ENCODE results near the gene RPL14. TPM values are rescaled to one million over a fixed set of nuclear protein-coding genes. Genes with fewer than 3 reads are reported as not detected.

The RPL14 gene
- polyA plus RNA-seq, 1 of the 3 experiments (the other 2 are of a cell fraction), result 416 TPM

DNA sequence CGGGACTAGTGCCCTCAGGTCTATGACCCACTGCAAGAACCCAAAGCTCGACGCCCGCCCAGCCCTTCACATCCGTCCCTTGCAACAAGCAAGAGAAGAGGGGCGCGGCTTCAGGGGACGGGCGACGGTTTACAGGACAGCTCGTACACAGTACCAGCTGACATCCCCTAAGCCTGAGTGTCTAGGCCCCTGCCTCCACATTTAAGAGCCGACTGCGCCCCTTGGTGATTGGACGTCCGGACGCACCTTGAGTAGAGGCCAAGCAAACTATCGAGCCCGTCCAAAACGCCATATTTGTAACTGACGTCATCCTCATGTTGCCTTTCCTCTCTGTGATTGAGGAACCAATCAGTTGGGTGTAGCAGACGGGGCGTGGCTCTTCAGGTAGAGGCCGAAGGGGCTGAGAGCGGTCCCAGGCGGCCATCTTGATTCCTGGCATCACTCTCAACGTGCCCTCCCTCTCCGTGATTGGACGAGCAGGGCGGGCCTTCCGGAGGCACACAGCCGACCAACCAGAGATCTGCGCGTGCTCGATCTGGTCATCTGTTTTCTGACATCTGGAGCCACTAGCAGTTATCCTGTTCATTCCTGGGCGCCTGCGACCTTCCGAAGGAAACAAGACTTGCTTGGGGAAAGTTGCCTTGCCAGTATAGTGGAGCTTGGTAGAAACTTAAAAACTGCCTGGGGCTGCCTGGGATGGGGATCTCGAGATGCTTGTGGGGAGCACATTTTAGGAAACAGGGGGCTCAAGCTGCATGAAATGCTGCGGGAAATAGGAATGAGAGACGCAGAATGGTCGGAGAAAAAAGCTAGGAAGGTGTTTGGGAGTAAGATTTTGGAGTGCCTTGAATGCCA lies 4.0 kb upstream of the RPL14 start (continued):
- TF ChIP-seq, protein P1, sequence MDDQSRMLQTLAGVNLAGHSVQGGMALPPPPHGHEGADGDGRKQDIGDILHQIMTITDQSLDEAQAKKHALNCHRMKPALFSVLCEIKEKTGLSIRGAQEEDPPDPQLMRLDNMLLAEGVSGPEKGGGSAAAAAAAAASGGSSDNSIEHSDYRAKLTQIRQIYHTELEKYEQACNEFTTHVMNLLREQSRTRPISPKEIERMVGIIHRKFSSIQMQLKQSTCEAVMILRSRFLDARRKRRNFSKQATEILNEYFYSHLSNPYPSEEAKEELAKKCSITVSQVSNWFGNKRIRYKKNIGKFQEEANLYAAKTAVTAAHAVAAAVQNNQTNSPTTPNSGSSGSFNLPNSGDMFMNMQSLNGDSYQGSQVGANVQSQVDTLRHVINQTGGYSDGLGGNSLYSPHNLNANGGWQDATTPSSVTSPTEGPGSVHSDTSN (IDR thresholded peaks at IDR 0.05), result peak; percentile 21; the same call in 1 of the 2 replicates
- TF ChIP-seq GATA2 (CRISPR knock-in tag; IDR thresholded peaks at IDR 0.05), result no peak
- peak; percentile 53 for TF ChIP-seq NRF1 (IDR thresholded peaks at IDR 0.05; ENCODE audit: low read depth, low read length)
- TF ChIP-seq, protein P2, sequence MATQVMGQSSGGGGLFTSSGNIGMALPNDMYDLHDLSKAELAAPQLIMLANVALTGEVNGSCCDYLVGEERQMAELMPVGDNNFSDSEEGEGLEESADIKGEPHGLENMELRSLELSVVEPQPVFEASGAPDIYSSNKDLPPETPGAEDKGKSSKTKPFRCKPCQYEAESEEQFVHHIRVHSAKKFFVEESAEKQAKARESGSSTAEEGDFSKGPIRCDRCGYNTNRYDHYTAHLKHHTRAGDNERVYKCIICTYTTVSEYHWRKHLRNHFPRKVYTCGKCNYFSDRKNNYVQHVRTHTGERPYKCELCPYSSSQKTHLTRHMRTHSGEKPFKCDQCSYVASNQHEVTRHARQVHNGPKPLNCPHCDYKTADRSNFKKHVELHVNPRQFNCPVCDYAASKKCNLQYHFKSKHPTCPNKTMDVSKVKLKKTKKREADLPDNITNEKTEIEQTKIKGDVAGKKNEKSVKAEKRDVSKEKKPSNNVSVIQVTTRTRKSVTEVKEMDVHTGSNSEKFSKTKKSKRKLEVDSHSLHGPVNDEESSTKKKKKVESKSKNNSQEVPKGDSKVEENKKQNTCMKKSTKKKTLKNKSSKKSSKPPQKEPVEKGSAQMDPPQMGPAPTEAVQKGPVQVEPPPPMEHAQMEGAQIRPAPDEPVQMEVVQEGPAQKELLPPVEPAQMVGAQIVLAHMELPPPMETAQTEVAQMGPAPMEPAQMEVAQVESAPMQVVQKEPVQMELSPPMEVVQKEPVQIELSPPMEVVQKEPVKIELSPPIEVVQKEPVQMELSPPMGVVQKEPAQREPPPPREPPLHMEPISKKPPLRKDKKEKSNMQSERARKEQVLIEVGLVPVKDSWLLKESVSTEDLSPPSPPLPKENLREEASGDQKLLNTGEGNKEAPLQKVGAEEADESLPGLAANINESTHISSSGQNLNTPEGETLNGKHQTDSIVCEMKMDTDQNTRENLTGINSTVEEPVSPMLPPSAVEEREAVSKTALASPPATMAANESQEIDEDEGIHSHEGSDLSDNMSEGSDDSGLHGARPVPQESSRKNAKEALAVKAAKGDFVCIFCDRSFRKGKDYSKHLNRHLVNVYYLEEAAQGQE (IDR thresholded peaks at IDR 0.05; ENCODE audit: low read depth, low read length), result no peak
- TF ChIP-seq, protein P3, sequence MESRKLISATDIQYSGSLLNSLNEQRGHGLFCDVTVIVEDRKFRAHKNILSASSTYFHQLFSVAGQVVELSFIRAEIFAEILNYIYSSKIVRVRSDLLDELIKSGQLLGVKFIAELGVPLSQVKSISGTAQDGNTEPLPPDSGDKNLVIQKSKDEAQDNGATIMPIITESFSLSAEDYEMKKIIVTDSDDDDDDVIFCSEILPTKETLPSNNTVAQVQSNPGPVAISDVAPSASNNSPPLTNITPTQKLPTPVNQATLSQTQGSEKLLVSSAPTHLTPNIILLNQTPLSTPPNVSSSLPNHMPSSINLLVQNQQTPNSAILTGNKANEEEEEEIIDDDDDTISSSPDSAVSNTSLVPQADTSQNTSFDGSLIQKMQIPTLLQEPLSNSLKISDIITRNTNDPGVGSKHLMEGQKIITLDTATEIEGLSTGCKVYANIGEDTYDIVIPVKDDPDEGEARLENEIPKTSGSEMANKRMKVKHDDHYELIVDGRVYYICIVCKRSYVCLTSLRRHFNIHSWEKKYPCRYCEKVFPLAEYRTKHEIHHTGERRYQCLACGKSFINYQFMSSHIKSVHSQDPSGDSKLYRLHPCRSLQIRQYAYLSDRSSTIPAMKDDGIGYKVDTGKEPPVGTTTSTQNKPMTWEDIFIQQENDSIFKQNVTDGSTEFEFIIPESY (IDR thresholded peaks at IDR 0.05; ENCODE audit: borderline replicate concordance, low read depth), result no peak
- TF ChIP-seq, protein P4, sequence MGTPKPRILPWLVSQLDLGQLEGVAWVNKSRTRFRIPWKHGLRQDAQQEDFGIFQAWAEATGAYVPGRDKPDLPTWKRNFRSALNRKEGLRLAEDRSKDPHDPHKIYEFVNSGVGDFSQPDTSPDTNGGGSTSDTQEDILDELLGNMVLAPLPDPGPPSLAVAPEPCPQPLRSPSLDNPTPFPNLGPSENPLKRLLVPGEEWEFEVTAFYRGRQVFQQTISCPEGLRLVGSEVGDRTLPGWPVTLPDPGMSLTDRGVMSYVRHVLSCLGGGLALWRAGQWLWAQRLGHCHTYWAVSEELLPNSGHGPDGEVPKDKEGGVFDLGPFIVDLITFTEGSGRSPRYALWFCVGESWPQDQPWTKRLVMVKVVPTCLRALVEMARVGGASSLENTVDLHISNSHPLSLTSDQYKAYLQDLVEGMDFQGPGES (IDR thresholded peaks at IDR 0.05; ENCODE audit: low read depth, low read length), result peak; percentile 33; the same call in 1 of the 2 replicates
- peak; percentile 31; the same call in 1 of the 2 replicates for TF ChIP-seq SMC3 (IDR thresholded peaks at IDR 0.05; ENCODE audit: low read depth, low read length)
- TF ChIP-seq FOXJ3 (CRISPR knock-in tag; IDR thresholded peaks at IDR 0.05), result no peak; the same call in 1 of the 2 replicates
- peak; percentile 83 for TF ChIP-seq POLR2AphosphoS5 (IDR thresholded peaks at IDR 0.05; ENCODE audit: low read depth, low read length)
- TF ChIP-seq, protein P5, sequence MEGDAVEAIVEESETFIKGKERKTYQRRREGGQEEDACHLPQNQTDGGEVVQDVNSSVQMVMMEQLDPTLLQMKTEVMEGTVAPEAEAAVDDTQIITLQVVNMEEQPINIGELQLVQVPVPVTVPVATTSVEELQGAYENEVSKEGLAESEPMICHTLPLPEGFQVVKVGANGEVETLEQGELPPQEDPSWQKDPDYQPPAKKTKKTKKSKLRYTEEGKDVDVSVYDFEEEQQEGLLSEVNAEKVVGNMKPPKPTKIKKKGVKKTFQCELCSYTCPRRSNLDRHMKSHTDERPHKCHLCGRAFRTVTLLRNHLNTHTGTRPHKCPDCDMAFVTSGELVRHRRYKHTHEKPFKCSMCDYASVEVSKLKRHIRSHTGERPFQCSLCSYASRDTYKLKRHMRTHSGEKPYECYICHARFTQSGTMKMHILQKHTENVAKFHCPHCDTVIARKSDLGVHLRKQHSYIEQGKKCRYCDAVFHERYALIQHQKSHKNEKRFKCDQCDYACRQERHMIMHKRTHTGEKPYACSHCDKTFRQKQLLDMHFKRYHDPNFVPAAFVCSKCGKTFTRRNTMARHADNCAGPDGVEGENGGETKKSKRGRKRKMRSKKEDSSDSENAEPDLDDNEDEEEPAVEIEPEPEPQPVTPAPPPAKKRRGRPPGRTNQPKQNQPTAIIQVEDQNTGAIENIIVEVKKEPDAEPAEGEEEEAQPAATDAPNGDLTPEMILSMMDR (IDR thresholded peaks at IDR 0.05), result no peak
- peak; percentile 77 for TF ChIP-seq RFX5 (IDR thresholded peaks at IDR 0.05; ENCODE audit: low read length)
- no peak for TF ChIP-seq FOSL2 (IDR thresholded peaks at IDR 0.05; ENCODE audit: borderline replicate concordance, low read depth)
- peak; percentile 77 for TF ChIP-seq CHD2 (IDR thresholded peaks at IDR 0.05; ENCODE audit: low read length, partially characterized antibody)
- peak; percentile 83 for TF ChIP-seq TAF1 (IDR thresholded peaks at IDR 0.05; ENCODE audit: borderline replicate concordance, low read depth, low read length)
- TF ChIP-seq RXRA (IDR thresholded peaks at IDR 0.05; ENCODE audit: borderline replicate concordance, low read depth), result no peak
- TF ChIP-seq, protein P6, sequence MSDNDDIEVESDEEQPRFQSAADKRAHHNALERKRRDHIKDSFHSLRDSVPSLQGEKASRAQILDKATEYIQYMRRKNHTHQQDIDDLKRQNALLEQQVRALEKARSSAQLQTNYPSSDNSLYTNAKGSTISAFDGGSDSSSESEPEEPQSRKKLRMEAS (IDR thresholded peaks at IDR 0.05; ENCODE audit: low read depth), result peak; percentile 73; the same call in 1 of the 2 replicates
- TF ChIP-seq NFIC (IDR thresholded peaks at IDR 0.05; ENCODE audit: borderline replicate concordance), result no peak
- TF ChIP-seq MEF2A (IDR thresholded peaks at IDR 0.05; ENCODE audit: borderline replicate concordance, low read depth), result no peak
- TF ChIP-seq RAD21 (IDR thresholded peaks at IDR 0.05; ENCODE audit: low read length), result peak; percentile 56
- TF ChIP-seq JUND (IDR thresholded peaks at IDR 0.05), result no peak
